GM21447 (cell line): Measurements from ENCODE around the gene TEP1.
"Not testable (repeated sequence)": the region's sequence is repeated elsewhere in the genome, so short reads cannot be mapped to it uniquely, and the experiment has no call there.

Experiments used
- ATAC-seq: cut with Tn5 transposase; IDR thresholded peaks from one replicate; pipeline ENCODE4 v1.9.1; 2021; ENCODE audit not compliant: unreplicated experiment

The TEP1 gene

GRCh38 chr14:20343862-20344220, 69.5 kb downstream of the TEP1 start:
- no peak for ATAC-seq

- peak; percentile 87 for ATAC-seq
These were observed 70.0 kb downstream of the TEP1 start, which contains the start of gene PARP2 for GRCh38 chr14:20343092-20343861. TSS of gene PARP2 (plus strand) at chr14:20343635. CDS start at chr14:20343642, 7 bp downstream.

- no peak for ATAC-seq
These were observed 71.7 kb downstream of the TEP1 start for GRCh38 chr14:20341646-20342045.

- ATAC-seq: not testable (repeated sequence)
These were observed 72.3 kb downstream of the TEP1 start for GRCh38 chr14:20341032-20341431.

- ATAC-seq: no peak
These were observed 79.3 kb downstream of the TEP1 start for GRCh38 chr14:20334017-20334416.

GRCh38 chr14:20333494-20333841, 79.8 kb downstream of the TEP1 start:
- no peak for ATAC-seq

- ATAC-seq: peak; percentile 99
These were observed 80.4 kb downstream of the TEP1 start, which contains the start of gene CCNB1IP1 for GRCh38 chr14:20332788-20333493. TSS of gene CCNB1IP1 (minus strand) at chr14:20333279. CDS start at chr14:20316523, 16,756 bp downstream.

- no peak for ATAC-seq
These were observed 80.9 kb downstream of the TEP1 start for GRCh38 chr14:20332431-20332787.

- ATAC-seq: no peak
These were observed 82.2 kb downstream of the TEP1 start for GRCh38 chr14:20331053-20331613.

GRCh38 chr14:20329355-20329754, 83.9 kb downstream of the TEP1 start:
- ATAC-seq: no peak

- no peak for ATAC-seq
These were observed 84.6 kb downstream of the TEP1 start for GRCh38 chr14:20328705-20329104.

GRCh38 chr14:20327005-20327869, 86.1 kb downstream of the TEP1 start:
- ATAC-seq: peak; percentile 59

GRCh38 chr14:20317720-20318119, 95.6 kb downstream of the TEP1 start:
- ATAC-seq: no peak
